Measurements from ENCODE around the gene FLYWCH2. TPM values are rescaled to one million over a fixed set of nuclear protein-coding genes. Genes with fewer than 3 reads are reported as not detected.
A peak's percentile ranks its signal among the peaks of the same experiment; 100 is the strongest.

Gene FLYWCH2
- total RNA-seq, 1 experiment from 2014 or later = 16.5 TPM

- Histone ChIP-seq H2BK120ac (ENCODE audit: low read depth, low read length, poor library complexity, severe bottlenecking) (no peak overlapping the region), H3K4me1 (ENCODE audit: insufficient read depth, low read length) (no peaks in the 10 kb centered on the region), H4K91ac (ENCODE audit: insufficient read length, low read depth, low read length) (no peak overlapping the region), H3K9me3 (ENCODE audit: control insufficient read depth, low read depth, low read length) (no peaks in the 10 kb centered on the region), H3K18ac (ENCODE audit: insufficient read length, low read depth, low read length) (no peak overlapping the region), H3K4me2 (ENCODE audit: insufficient read depth, insufficient read length, low read length) (no peak overlapping the region), H4K8ac (replicated peaks; ENCODE audit: insufficient read length, low read depth, low read length) (no peak overlapping the region), H2AFZ (ENCODE audit: low read length) (no peak overlapping the region), H2BK5ac (ENCODE audit: insufficient read length, low read length) (no peak overlapping the region), H3K79me2 (ENCODE audit: insufficient read depth, low read length) (no peaks in the 10 kb centered on the region), H4K20me1 (ENCODE audit: control insufficient read depth, insufficient read depth, insufficient read length) (no peaks in the 10 kb centered on the region), H2BK15ac (ENCODE audit: low read depth, low read length) (no peak overlapping the region), H3K79me1 (ENCODE audit: insufficient read depth, low read depth, low read length, poor library complexity, severe bottlenecking) (no peaks in the 10 kb centered on the region), H3K27ac (ENCODE audit: insufficient read length, low read depth, low read length) (no peak overlapping the region), H3K9ac (ENCODE audit: extremely low read depth, insufficient read length, low read length) (no peak overlapping the region), H2BK12ac (ENCODE audit: insufficient read length, low read depth, low read length) (no peak overlapping the region), H2BK20ac (ENCODE audit: low read depth, low read length, poor library complexity, severe bottlenecking) (no peak overlapping the region), H4K5ac (ENCODE audit: insufficient read length, low read depth, low read length) (no peak overlapping the region), H2AK5ac (ENCODE audit: insufficient read length, low read length) (no peak overlapping the region), H3K27me3 (ENCODE audit: insufficient read depth, low read length) (peaks cover 3% of the 10 kb centered on the region; the same call in 1 of the 2 replicates), H3K4ac (ENCODE audit: low read depth, low read length) (no peak overlapping the region), H3T11ph (ENCODE audit: low read length) (no peak overlapping the region), H3K14ac (ENCODE audit: insufficient read depth, low read length) (no peak overlapping the region), H3K23ac (ENCODE audit: insufficient read length, low read depth, low read length) (no peak overlapping the region), H3K56ac (ENCODE audit: insufficient read length, low read depth, low read length) (no peak overlapping the region), H3K23me2 (ENCODE audit: insufficient read length, low read depth, low read length, poor library complexity, severe bottlenecking) (peaks cover 5% of the 10 kb centered on the region)
- Mint-ChIP-seq H3K27me3 (ENCODE audit: low read depth) (peaks cover 58% of the 10 kb centered on the region), H3K36me3 (ENCODE audit: insufficient read depth in 1 of 3, low read depth in 3 of 3) (peaks cover 0 to 2% (median 0%) of the 10 kb centered on the region in 3 experiments; a peak in 1 of 7 replicates), H3K9me3 (peaks cover 7 to 11% of the 10 kb centered on the region in 2 experiments), H3K4me3 (0 out of 5 replicates have a peak overlapping the region, but pooled peaks of 1 of the 2 experiments have one; percentile 43), H3K27ac (no peak overlapping the region), H3K4me1 (peaks cover 5 to 7% of the 10 kb centered on the region in 2 experiments; a peak in 3 of 4 replicates)
- WGBS (ENCODE audit: extremely low coverage, insufficient read length, low lambda C conversion rate) = no CpG with 5 or more reads among the region's 8 CpGs
- TF ChIP-seq CTCF (conservative IDR thresholded peaks at IDR 0.05) = no peak
- DNase-seq = no peak
These were observed 22.0 kb upstream of the FLYWCH2 start for GRCh38 chr16:2860826-2861567.

All from H9 (cell line).